ENCODE data around the gene LRRC25. TPM values are rescaled to one million over a fixed set of nuclear protein-coding genes. Genes with fewer than 3 reads are reported as not detected.

LRRC25 gene
- total and polyA plus RNA-seq, 2 of the 4 experiments (the other 2 are of a cell fraction): 0.03 TPM; not detected in 1

DNA sequence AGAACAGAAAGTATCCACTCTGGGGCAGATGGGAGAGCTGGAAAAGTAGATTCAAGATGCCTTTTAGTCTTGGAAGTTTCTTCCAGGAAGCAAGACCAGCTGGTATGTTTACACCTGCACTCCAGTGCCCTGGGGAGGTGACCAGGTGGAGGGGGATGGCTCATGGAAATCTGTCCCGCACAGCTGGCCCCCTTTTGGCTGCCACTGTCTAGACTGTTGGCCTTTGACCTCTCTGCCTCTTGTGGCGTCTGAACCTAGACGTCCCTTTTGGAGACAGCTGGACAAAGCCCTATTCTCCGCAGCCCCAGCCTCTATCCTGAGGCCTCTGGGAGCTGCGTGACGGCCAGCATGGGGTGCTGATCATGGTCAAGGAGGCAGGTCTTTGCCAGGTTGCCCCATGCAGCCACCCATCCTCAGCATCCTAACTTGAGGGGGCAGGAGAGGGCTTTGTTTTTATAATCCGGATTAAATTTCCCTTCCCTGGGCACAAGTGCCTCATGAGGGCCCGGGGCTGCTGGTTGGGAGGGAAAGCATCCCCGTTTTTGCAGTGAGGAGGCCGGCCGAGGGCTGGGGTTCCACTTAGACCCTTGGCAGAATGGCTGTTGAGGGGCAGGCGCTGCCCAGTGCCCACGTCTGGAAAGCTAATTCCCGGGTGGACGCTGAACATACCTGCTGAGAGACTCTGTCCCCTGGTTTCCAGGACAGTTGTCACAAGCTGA, 28.8 kb downstream of the LRRC25 start:
- H3K9ac ChIP-seq (ENCODE audit: low read depth, low read length): no peak overlapping the region
- H3K4me2 ChIP-seq (ENCODE audit: low read depth, low read length): no peak overlapping the region
- TF ChIP-seq FOS (IDR thresholded peaks at IDR 0.05; ENCODE audit: low read depth, low read length) (no peak), MAFK (IDR thresholded peaks at IDR 0.05; ENCODE audit: low read depth, low read length) (no peak), BHLHE40 (IDR thresholded peaks at IDR 0.05; ENCODE audit: low read depth, low read length) (no peak), SMC3 (IDR thresholded peaks at IDR 0.05; ENCODE audit: low read depth, low read length) (no peak)
- DNase-seq (no peak), ATAC-seq (ENCODE audit: low read depth) (no peak)
- no peak overlapping the region for H3K4me3 ChIP-seq (ENCODE audit: insufficient read depth, low read depth, low read length)
- H2BK5ac ChIP-seq (ENCODE audit: low read depth, low read length, poor library complexity, severe bottlenecking): peak overlapping the region; percentile 19
- no peak overlapping the region for H2AFZ ChIP-seq (replicated peaks; ENCODE audit: low read length, poor library complexity)
- H2BK20ac ChIP-seq (ENCODE audit: low read depth, low read length): peak overlapping the region; percentile 73
- peaks cover 16% of the 10 kb centered on the region for H3K9me1 ChIP-seq (ENCODE audit: insufficient read depth, low read length)
- ChIA-PET CTCF (interaction anchor here (0.6 kb wide), 1 partner anchor 90 kb away, joined by 3 read pairs; no protein-coding TSS in a partner anchor), POLR2A (ENCODE audit: unreplicated experiment) (no interaction called here)
- H3K36me3 ChIP-seq (ENCODE audit: control insufficient read depth, insufficient read depth, low read length): peaks cover 6% of the 10 kb centered on the region; the same call in 1 of the 2 replicates
- no peak overlapping the region; the same call in 1 of the 2 replicates for H3K18ac ChIP-seq (ENCODE audit: low read depth, low read length)
- no peak overlapping the region for H3K27ac ChIP-seq (ENCODE audit: insufficient read depth, low read length)
- peak overlapping the region; percentile 69; the same call in 1 of the 2 replicates for H2AK5ac ChIP-seq (ENCODE audit: low read depth, low read length)
- no peak overlapping the region for H3K14ac ChIP-seq (replicated peaks; ENCODE audit: low read depth, low read length)
- H2BK15ac ChIP-seq (ENCODE audit: low read depth, low read length): peak overlapping the region; percentile 88; the same call in 1 of the 3 replicates
- no peak overlapping the region for H4K5ac ChIP-seq (ENCODE audit: low read depth, low read length)
- H3K27me3 ChIP-seq (ENCODE audit: control insufficient read depth, insufficient read depth, low read length): no peaks in the 10 kb centered on the region
- peak overlapping the region; percentile 79 for H2BK120ac ChIP-seq (ENCODE audit: low read depth, low read length)
- H3K23ac ChIP-seq (ENCODE audit: low read depth, low read length): no peak overlapping the region; the same call in 1 of the 2 replicates
- H2AK9ac ChIP-seq (replicated peaks; ENCODE audit: low read depth, low read length, poor library complexity): peak overlapping the region; percentile 63
- peak overlapping the region; percentile 73 for H3K4ac ChIP-seq (ENCODE audit: low read depth, low read length)
- peak overlapping the region; percentile 51 for H4K91ac ChIP-seq (ENCODE audit: insufficient read depth, low read depth, low read length)
- H4K20me1 ChIP-seq (ENCODE audit: insufficient read depth, low read length): no peaks in the 10 kb centered on the region
- intact Hi-C loops (cut with micrococcal nuclease): no loop called here
- no TSS peak for BruUV-seq (replicated peaks)
- peaks cover 12% of the 10 kb centered on the region for H3K4me1 ChIP-seq (ENCODE audit: control insufficient read depth, insufficient read depth, low read length)
- H4K8ac ChIP-seq (ENCODE audit: low read depth in 2 of 2, low read length in 2 of 2): peak overlapping the region in 1 of 2 experiments; percentile 28; a peak in 1 of 4 replicates
- no peaks in the 10 kb centered on the region for H3K9me3 ChIP-seq (ENCODE audit: control insufficient read depth, insufficient read depth, low read length)
- dilution Hi-C loops (cut with HindIII; ENCODE audit: low sequenced_read_pairs, unreplicated experiment): no loop called here
- 78% methylated on average over 7 of the region's 15 CpGs; no CpG with 5 or more reads in 1 of the 2 experiments for WGBS, 2 experiments (ENCODE audit: extremely low coverage in 2 of 2, insufficient read length in 1 of 2)
- in situ Hi-C loops (cut with MboI; ENCODE audit: low sequenced_read_pairs): no loop called here
- H3K56ac ChIP-seq (ENCODE audit: extremely low read depth, insufficient read depth, low read length): no peak overlapping the region
- H3K79me1 ChIP-seq (ENCODE audit: low read depth in 1 of 2, low read length in 2 of 2): peaks cover 0 to 31% of the 10 kb centered on the region in 2 experiments; a peak in 2 of 4 replicates
